CD14-positive monocyte (primary cell): Measurements from ENCODE around the gene ZSWIM9. TPM values are rescaled to one million over a fixed set of nuclear protein-coding genes. Genes with fewer than 3 reads are reported as not detected.

Experiments used
- DNase-seq, 3 donors: peaks; one replicate each; pipeline ENCODE4 v3.0.0-alpha.2; 2011 to 2022
- H2AFZ ChIP-seq: 2 replicates; pipeline ENCODE4 v1.6.0; 2012; ENCODE audit warnings: mild to moderate bottlenecking, low read depth, low read length, inconsistent platforms; ENCODE audit not compliant: insufficient read depth, poor library complexity, severe bottlenecking
- H3K27ac ChIP-seq, 2 donors: 1 replicate in 1 of 2; 2 replicates in 1 of 2; pipeline ENCODE4 v1.5.1; 2012 to 2013; ENCODE audit warnings: low read length in 2 of 2, control low read depth in 1 of 2, inconsistent platforms in 1 of 2, low read depth in 1 of 2, mild to moderate bottlenecking in 1 of 2
- H3K27me3 ChIP-seq, 2 donors: one replicate each; pipeline versions ENCODE4 v1.6.0 to v1.6.1; 2011 to 2013; ENCODE audit warnings: low read length in 2 of 2; ENCODE audit not compliant: control insufficient read depth in 2 of 2, insufficient read depth in 2 of 2
- H3K36me3 ChIP-seq, 2 donors: replicated peaks in 1 of 2; 1 replicate in 1 of 2; 2 replicates in 1 of 2; pipeline versions ENCODE4 v1.5.1 to v1.6.1; 2012 to 2013; ENCODE audit warnings: low read length in 2 of 2, control low read depth in 1 of 2, inconsistent platforms in 1 of 2, mild to moderate bottlenecking in 1 of 2; ENCODE audit not compliant: insufficient read depth in 2 of 2, control insufficient read depth in 1 of 2
- H3K4me1 ChIP-seq, 2 donors: 1 replicate in 1 of 2; 2 replicates in 1 of 2; pipeline versions ENCODE4 v1.5.1 to v1.6.1; 2012 to 2013; ENCODE audit warnings: low read length in 2 of 2, control low read depth in 1 of 2, inconsistent platforms in 1 of 2, mild to moderate bottlenecking in 1 of 2, moderate library complexity in 1 of 2; ENCODE audit not compliant: insufficient read depth in 2 of 2, control insufficient read depth in 1 of 2
- H3K4me2 ChIP-seq: replicated peaks from 2 replicates; pipeline ENCODE3; 2012; ENCODE audit warnings: low read length, moderate library complexity, mild to moderate bottlenecking; ENCODE audit not compliant: poor library complexity, severe bottlenecking; ENCODE audit errors: extremely low read depth
- H3K4me3 ChIP-seq, 3 experiments: fragments of 200-600 bp in 1 of 3; sonication (generic) in 1 of 3; replicated peaks in 1 of 3; 1 replicate in 2 of 3; 2 replicates in 1 of 3; pipeline ENCODE4 v1.5.1; 2011 to 2013; ENCODE audit warnings: low read length in 3 of 3, mild to moderate bottlenecking in 3 of 3, control low read depth in 2 of 3, low read depth in 2 of 3, inconsistent platforms in 1 of 3, moderate library complexity in 1 of 3
- H3K79me2 ChIP-seq: 2 replicates; pipeline ENCODE4 v1.6.0; 2012; ENCODE audit warnings: mild to moderate bottlenecking, control low read depth, inconsistent platforms, low read length, moderate library complexity; ENCODE audit not compliant: insufficient read depth
- H3K9ac ChIP-seq: 2 replicates; pipeline ENCODE4 v1.6.0; 2017; ENCODE audit warnings: low read length, mild to moderate bottlenecking; ENCODE audit not compliant: insufficient read depth, poor library complexity, severe bottlenecking
- H3K9me3 ChIP-seq, 2 donors: replicated peaks in 1 of 2; 1 replicate in 1 of 2; 2 replicates in 1 of 2; pipeline versions ENCODE4 v1.5.1 to v1.6.1; 2012 to 2013; ENCODE audit warnings: low read length in 2 of 2, control low read depth in 1 of 2; ENCODE audit not compliant: control insufficient read depth in 1 of 2, insufficient read depth in 1 of 2
- H4K20me1 ChIP-seq: 2 replicates; pipeline ENCODE4 v1.6.0; 2012; ENCODE audit warnings: mild to moderate bottlenecking, low read length, control low read depth, moderate library complexity; ENCODE audit not compliant: insufficient read depth
- H3K27ac Mint-ChIP-seq, 7 donors: one replicate each; pipeline ENCODE4 v1.8.0; 2020; ENCODE audit warnings: mild to moderate bottlenecking in 7 of 7, mixed read lengths in 7 of 7, moderate library complexity in 6 of 7, inconsistent platforms in 2 of 7
- H3K27me3 Mint-ChIP-seq, 3 donors: one replicate each; pipeline ENCODE4 v1.8.0; 2021 to 2022; ENCODE audit warnings: low read depth in 3 of 3, mild to moderate bottlenecking in 3 of 3, mixed read lengths in 3 of 3, moderate library complexity in 3 of 3, inconsistent platforms in 1 of 3
- H3K36me3 Mint-ChIP-seq, 2 donors: one replicate each; pipeline ENCODE4 v1.8.0; 2020; ENCODE audit warnings: mixed read lengths in 2 of 2, inconsistent platforms in 1 of 2, mild to moderate bottlenecking in 1 of 2
- H3K4me1 Mint-ChIP-seq: one replicate; pipeline ENCODE4 v1.8.0; 2020; ENCODE audit warnings: mild to moderate bottlenecking, mixed read lengths
- H3K4me3 Mint-ChIP-seq, 2 donors: one replicate each; pipeline ENCODE4 v1.8.0; 2020; ENCODE audit warnings: mild to moderate bottlenecking in 2 of 2, mixed read lengths in 2 of 2, moderate library complexity in 1 of 2
- H3K9me3 Mint-ChIP-seq, 7 donors: one replicate each; pipeline ENCODE4 v1.8.0; 2020 to 2022; ENCODE audit warnings: mixed read lengths in 7 of 7, mild to moderate bottlenecking in 6 of 7, moderate library complexity in 6 of 7, inconsistent platforms in 2 of 7
- CTCF ChIP-seq: fragments of 200-600 bp; IDR thresholded peaks from one replicate; pipeline ENCODE4 v1.8.0; 2022; ENCODE audit warnings: antibody characterized with exemption, mild to moderate bottlenecking
- WGBS: methylation state at CpG from one replicate; pipeline ENCODE4 v1.1.5; 2013; ENCODE audit warnings: missing lambda C conversion rate; ENCODE audit not compliant: insufficient coverage; 5-methylcytosine and 5-hydroxymethylcytosine counted together
- intact Hi-C, 2 donors: fragments of 100-400 bp; cut with micrococcal nuclease; formaldehyde crosslinking; loops; one replicate each; pipeline versions ENCODE4 v1.15.0 to v1.15.1; 2023
- polyA plus RNA-seq, 3 donors: library from polyadenylated mRNA; depleted of rRNA in 1 of 3; unstranded in 2 of 3; stranded (reverse) in 1 of 3; fragments of 300-500 nt in 2 of 3; fragments of >200 nt in 1 of 3; fragmentation: Illumina TruSeq in 2 of 3; gene quantifications; 1 replicate in 2 of 3; 2 replicates in 1 of 3; pipeline ENCODE4 v1.2.3, GENCODE V29; 2012 to 2021

ZSWIM9 gene
- polyA plus RNA-seq, 3 donors, result 0.28 to 2.5 (median 0.97) TPM

GRCh38 chr19:48196321-48196763 lies 25.9 kb downstream of the ZSWIM9 start:
- H2AFZ ChIP-seq, result no peak overlapping the region
- intact Hi-C loops, result no loop called here
- no peaks in the 10 kb centered on the region for H3K9me3 Mint-ChIP-seq
- H3K9me3 ChIP-seq, result no peaks in the 10 kb centered on the region
- H3K27ac Mint-ChIP-seq, result no peak overlapping the region
- H3K27ac ChIP-seq, result no peak overlapping the region
- H3K4me3 ChIP-seq, result no peak overlapping the region
- no peak overlapping the region for H3K9ac ChIP-seq
- peaks cover 5 to 8% (median 7%) of the 10 kb centered on the region in 3 donors for H3K27me3 Mint-ChIP-seq
- peak overlapping the region in 1 of 2 donors; percentile 33 for H3K4me3 Mint-ChIP-seq
- no peak for DNase-seq
- no peak overlapping the region for H3K4me2 ChIP-seq
- no peaks in the 10 kb centered on the region for H4K20me1 ChIP-seq
- H3K4me1 Mint-ChIP-seq, result peaks cover 10% of the 10 kb centered on the region
- H3K36me3 ChIP-seq, result no peaks in the 10 kb centered on the region
- WGBS, result 85% methylated on average over 17 of the region's 23 CpGs
- peaks cover 0 to 7% of the 10 kb centered on the region in 2 donors for H3K27me3 ChIP-seq
- TF ChIP-seq CTCF, result no peak
- H3K36me3 Mint-ChIP-seq, result peaks cover 3% of the 10 kb centered on the region in 2 donors
- no peaks in the 10 kb centered on the region for H3K79me2 ChIP-seq
- no peaks in the 10 kb centered on the region for H3K4me1 ChIP-seq

DNA sequence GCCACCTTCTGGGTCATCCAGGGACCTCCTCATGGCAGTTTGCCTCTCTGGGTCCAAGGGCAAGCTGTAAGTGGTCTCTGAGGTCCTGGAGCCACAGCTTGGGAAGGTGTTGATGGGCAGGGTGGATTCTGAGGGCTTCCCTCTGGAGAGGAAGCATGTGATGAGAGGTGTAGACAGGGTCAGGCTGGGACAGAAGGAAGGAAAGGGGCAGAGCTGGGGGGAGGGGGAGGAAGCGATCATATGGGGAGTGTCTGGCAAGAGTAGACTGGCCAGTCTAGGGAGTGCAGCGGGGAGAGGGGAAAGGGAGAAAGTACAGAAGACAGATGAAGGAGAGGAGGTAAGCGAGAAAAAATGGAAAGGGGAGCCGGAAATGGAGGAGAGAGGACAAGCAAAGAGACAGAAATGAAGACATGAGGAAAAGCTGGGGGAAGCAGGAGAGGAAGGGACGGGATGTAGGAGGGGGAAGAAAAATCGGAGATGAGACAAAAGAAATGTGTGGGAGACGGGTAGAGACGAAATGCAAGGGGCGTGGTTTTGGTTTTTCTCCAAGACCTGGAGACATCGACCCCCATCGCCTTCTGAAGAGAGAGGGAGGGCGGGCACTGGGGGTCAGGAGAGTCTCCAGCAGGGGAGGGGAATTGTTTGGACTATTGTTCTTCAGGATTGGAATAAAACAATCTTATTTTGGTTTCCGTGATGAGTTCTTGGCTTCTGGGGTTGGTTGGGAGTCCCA lies 26.6 kb downstream of the ZSWIM9 start:
- H4K20me1 ChIP-seq, result no peaks in the 10 kb centered on the region
- intact Hi-C loops, result no loop called here
- peaks cover 10% of the 10 kb centered on the region for H3K4me1 Mint-ChIP-seq
- H3K27ac Mint-ChIP-seq, result peak overlapping the region in 3 of 7 donors; percentile 0 to 36 (median 23)
- H3K4me1 ChIP-seq, result no peaks in the 10 kb centered on the region
- no peak overlapping the region for H3K4me2 ChIP-seq
- peak overlapping the region in 1 of 2 donors; percentile 5 for H3K4me3 Mint-ChIP-seq
- no peaks in the 10 kb centered on the region for H3K9me3 Mint-ChIP-seq
- no peaks in the 10 kb centered on the region for H3K36me3 ChIP-seq
- H3K27ac ChIP-seq, result no peak overlapping the region
- H3K36me3 Mint-ChIP-seq, result peaks cover 0 to 3% of the 10 kb centered on the region in 2 donors
- H2AFZ ChIP-seq, result no peak overlapping the region
- no peak overlapping the region for H3K4me3 ChIP-seq
- peak overlapping the region; percentile 2 for H3K9ac ChIP-seq
- TF ChIP-seq CTCF, result no peak
- H3K9me3 ChIP-seq, result no peaks in the 10 kb centered on the region
- WGBS, result 77% methylated on average over 12 of the region's 13 CpGs
- H3K79me2 ChIP-seq, result no peaks in the 10 kb centered on the region
- DNase-seq, result no peak
- peaks cover 5 to 8% (median 7%) of the 10 kb centered on the region in 3 donors for H3K27me3 Mint-ChIP-seq
- peaks cover 0 to 7% of the 10 kb centered on the region in 2 donors for H3K27me3 ChIP-seq
